ENCODE data around the gene RCAN2. TPM values are rescaled to one million over a fixed set of nuclear protein-coding genes. Genes with fewer than 3 reads are reported as not detected.

RCAN2 gene
- total and polyA plus RNA-seq, 9 of the 15 experiments (the other 6 are each of a cell fraction or from before 2014, with no cell fraction given): 0.04 TPM; not detected in 8

DNA sequence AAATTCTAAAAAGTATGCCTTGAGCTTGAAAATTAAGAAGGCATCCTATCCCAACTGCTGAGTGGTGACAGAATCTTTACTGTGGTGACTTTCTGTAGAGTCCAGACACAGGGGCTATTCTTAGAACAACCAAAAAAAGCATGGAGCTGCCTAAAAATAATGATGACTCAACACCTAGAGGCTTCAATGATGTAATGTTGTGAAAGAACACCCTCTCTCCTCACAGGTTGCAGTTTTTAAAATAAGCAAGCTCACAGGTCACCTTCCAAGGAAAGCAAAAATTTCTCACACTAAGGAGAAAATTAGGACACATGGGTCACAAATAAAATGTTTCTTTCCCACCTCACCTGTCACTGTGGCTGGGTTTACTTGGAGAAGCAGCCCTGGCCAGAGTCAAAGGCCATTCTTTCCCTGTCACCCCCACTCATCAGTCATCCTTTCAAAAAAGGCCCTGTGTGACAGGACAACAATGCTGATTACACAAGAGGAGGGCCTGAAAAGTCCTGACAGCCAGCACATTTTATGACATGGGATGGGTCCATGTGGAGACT, 53.5 kb downstream of the RCAN2 start:
- POLR2A ChIA-PET: interaction anchor here (0.9 kb wide), 1 partner anchor 12 kb away, joined by 3 read pairs; no protein-coding TSS in a partner anchor
- H3K79me2 ChIP-seq (ENCODE audit: control insufficient read depth, insufficient read depth, low read length): no peaks in the 10 kb centered on the region
- no peak overlapping the region; the same call in 1 of the 2 replicates for H3K4me2 ChIP-seq (ENCODE audit: insufficient read depth, low read length)
- no TSS peak for BruUV-seq (replicated peaks)
- H2AFZ ChIP-seq (ENCODE audit: low read depth, low read length): no peak overlapping the region
- H3K36me3 ChIP-seq (ENCODE audit: control insufficient read depth, insufficient read depth, low read length): no peaks in the 10 kb centered on the region
- H3K4me1 ChIP-seq (replicated peaks in 1 of 2; ENCODE audit: control insufficient read depth in 2 of 2, insufficient read depth in 2 of 2, low read length in 2 of 2): peaks cover 0 to 9% of the 10 kb centered on the region in 2 experiments; a peak in 2 of 5 replicates
- no peak overlapping the region for H3K4me3 ChIP-seq
- 0 out of 4 replicates have a peak overlapping the region, but pooled peaks of 1 of the 2 experiments have one; percentile 17 for H3K9ac ChIP-seq (ENCODE audit: insufficient read depth in 1 of 2, low read depth in 2 of 2, low read length in 2 of 2)
- peak in 1 of 4 experiments; percentile 16 for DNase-seq (ENCODE audit: extremely low read depth in 1 of 4, low spot score in 3 of 4)
- H3K9me3 ChIP-seq (replicated peaks; ENCODE audit: control insufficient read depth, insufficient read depth, low read depth, low read length): no peaks in the 10 kb centered on the region
- in situ Hi-C loops (cut with MboI): no loop called here
- CTCF ChIA-PET (ENCODE audit: low intra/inter-chr PET ratio): interaction anchor here (0.5 kb wide), 1 partner anchor 348 kb away, joined by 3 read pairs; no protein-coding TSS in a partner anchor
- H3K27ac ChIP-seq (ENCODE audit: extremely low read depth, low read depth, low read length): peak overlapping the region; percentile 37; the same call in 1 of the 3 replicates
- no peaks in the 10 kb centered on the region for H3K27me3 ChIP-seq (ENCODE audit: control insufficient read depth in 2 of 2, insufficient read depth in 2 of 2, low read length in 2 of 2)
- ATAC-seq: peak; percentile 78
- H4K20me1 ChIP-seq (replicated peaks; ENCODE audit: control insufficient read depth, insufficient read depth, low read length): no peaks in the 10 kb centered on the region
- H3K9me1 ChIP-seq (ENCODE audit: control insufficient read depth, insufficient read depth, low read length): no peaks in the 10 kb centered on the region
- FAIRE-seq: no peak
- intact Hi-C loops (cut with micrococcal nuclease): no loop called here
- TF ChIP-seq, protein P1, sequence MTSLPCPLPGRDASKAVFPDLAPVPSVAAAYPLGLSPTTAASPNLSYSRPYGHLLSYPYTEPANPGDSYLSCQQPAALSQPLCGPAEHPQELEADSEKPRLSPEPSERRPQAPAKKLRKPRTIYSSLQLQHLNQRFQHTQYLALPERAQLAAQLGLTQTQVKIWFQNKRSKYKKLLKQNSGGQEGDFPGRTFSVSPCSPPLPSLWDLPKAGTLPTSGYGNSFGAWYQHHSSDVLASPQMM (CRISPR knock-in tag; IDR thresholded peaks at IDR 0.05): no peak
- TF ChIP-seq, protein P2, sequence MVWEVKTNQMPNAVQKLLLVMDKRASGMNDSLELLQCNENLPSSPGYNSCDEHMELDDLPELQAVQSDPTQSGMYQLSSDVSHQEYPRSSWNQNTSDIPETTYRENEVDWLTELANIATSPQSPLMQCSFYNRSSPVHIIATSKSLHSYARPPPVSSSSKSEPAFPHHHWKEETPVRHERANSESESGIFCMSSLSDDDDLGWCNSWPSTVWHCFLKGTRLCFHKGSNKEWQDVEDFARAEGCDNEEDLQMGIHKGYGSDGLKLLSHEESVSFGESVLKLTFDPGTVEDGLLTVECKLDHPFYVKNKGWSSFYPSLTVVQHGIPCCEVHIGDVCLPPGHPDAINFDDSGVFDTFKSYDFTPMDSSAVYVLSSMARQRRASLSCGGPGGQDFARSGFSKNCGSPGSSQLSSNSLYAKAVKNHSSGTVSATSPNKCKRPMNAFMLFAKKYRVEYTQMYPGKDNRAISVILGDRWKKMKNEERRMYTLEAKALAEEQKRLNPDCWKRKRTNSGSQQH (CRISPR knock-in tag; IDR thresholded peaks at IDR 0.05): no peak
- TF ChIP-seq ZNF239 (CRISPR knock-in tag; IDR thresholded peaks at IDR 0.05) (no peak), RBM17 (IDR thresholded peaks at IDR 0.05; ENCODE audit: borderline replicate concordance, low read depth, low read length) (no peak), MED1 (CRISPR knock-in tag; IDR thresholded peaks at IDR 0.05; ENCODE audit: borderline replicate concordance) (no peak), XRCC4 (IDR thresholded peaks at IDR 0.05; ENCODE audit: extremely low read depth, insufficient read depth, insufficient read length) (no peak), CBX3 (IDR thresholded peaks at IDR 0.05; ENCODE audit: borderline replicate concordance in 1 of 2, low read length in 2 of 2) (no peak), JUNB (CRISPR knock-in tag; conservative IDR thresholded peaks at IDR 0.05) (0 out of 2 replicates have a peak, but pooled peaks have one; percentile 49), LEF1 (IDR thresholded peaks at IDR 0.05) (peak; percentile 76; the same call in 1 of the 2 replicates), NFE2 (IDR thresholded peaks at IDR 0.05; ENCODE audit: low read depth) (peak; percentile 26; the same call in 1 of the 2 replicates), ZNF408 (CRISPR knock-in tag; IDR thresholded peaks at IDR 0.05; ENCODE audit: low read depth) (no peak), GABPA (tag; conservative IDR thresholded peaks at IDR 0.05; ENCODE audit: low read depth) (no peak), KLF13 (tag; IDR thresholded peaks at IDR 0.05; ENCODE audit: borderline replicate concordance, low read depth) (no peak), TEAD1 (CRISPR knock-in tag; IDR thresholded peaks at IDR 0.05) (no peak), ZNF197 (CRISPR knock-in tag; IDR thresholded peaks at IDR 0.05; ENCODE audit: low read depth) (no peak), ZNF217 (CRISPR knock-in tag; IDR thresholded peaks at IDR 0.05) (no peak), MEF2D (tag; conservative IDR thresholded peaks at IDR 0.05; ENCODE audit: low read depth) (peak; percentile 100)
- TF ChIP-seq, protein P3, sequence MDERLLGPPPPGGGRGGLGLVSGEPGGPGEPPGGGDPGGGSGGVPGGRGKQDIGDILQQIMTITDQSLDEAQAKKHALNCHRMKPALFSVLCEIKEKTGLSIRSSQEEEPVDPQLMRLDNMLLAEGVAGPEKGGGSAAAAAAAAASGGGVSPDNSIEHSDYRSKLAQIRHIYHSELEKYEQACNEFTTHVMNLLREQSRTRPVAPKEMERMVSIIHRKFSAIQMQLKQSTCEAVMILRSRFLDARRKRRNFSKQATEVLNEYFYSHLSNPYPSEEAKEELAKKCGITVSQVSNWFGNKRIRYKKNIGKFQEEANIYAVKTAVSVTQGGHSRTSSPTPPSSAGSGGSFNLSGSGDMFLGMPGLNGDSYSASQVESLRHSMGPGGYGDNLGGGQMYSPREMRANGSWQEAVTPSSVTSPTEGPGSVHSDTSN (CRISPR knock-in tag; IDR thresholded peaks at IDR 0.05; ENCODE audit: low read depth): 0 out of 2 replicates have a peak, but pooled peaks have one; percentile 38
- TF ChIP-seq, protein P3 (tag; conservative IDR thresholded peaks at IDR 0.05; ENCODE audit: low read depth): peak; percentile 82

All from K562 (cell line).